HCT116 (cell line): Measurements from ENCODE around the gene LRRC34. TPM values are rescaled to one million over a fixed set of nuclear protein-coding genes. Genes with fewer than 3 reads are reported as not detected.

Experiments used
- ATAC-seq: fragments of 200-7000 bp; cut with Tn5 transposase; 2 replicates; pipeline ENCODE4 v1.9.1; 2020; ENCODE audit warnings: mild to moderate bottlenecking, moderate library complexity
- BruUV-seq: library from RNA; stranded (reverse); fragments of 400-500 nt; replicated peaks from 2 replicates; lab custom pipeline; 2021; lab: Mats Ljungman, UMichigan
- CTCF ChIA-PET: fragments of 300-600 bp; sonication (Branson Sonifier 250); formaldehyde crosslinking; loops from one replicate; lab custom pipeline; 2021; ENCODE audit warnings: antibody characterized with exemption; lab: Charles Lee
- POLR2A ChIA-PET: fragments of 300-600, 350-600 bp; sonication (Branson Sonifier 250); formaldehyde crosslinking; loops from one replicate; lab custom pipeline; 2021; ENCODE audit warnings: antibody characterized with exemption; lab: Charles Lee
- RAD21 ChIA-PET, 2 experiments: fragments of 300-600 bp; sonication (Branson Sonifier 250); formaldehyde crosslinking; loops; one replicate each; lab custom pipeline; 2023; ENCODE audit warnings: low total read pairs in 2 of 2; ENCODE audit not compliant: uncharacterized antibody in 2 of 2, unreplicated experiment in 2 of 2, low non-redundant PET in 1 of 2; lab: Charles Lee
- DNase-seq: peaks from one replicate; pipeline ENCODE4 v3.0.0-alpha.2; 2010; ENCODE audit warnings: low read depth, low spot score
- H2AFZ ChIP-seq: fragments of 200-600 bp; shearing (Covaris generic), sonication (generic); 2 replicates; pipeline ENCODE4 v1.6.1; 2017; ENCODE audit warnings: low read depth, mixed run types, mixed read lengths, antibody characterized with exemption, low read length; ENCODE audit not compliant: poor library complexity, severe bottlenecking
- H3K27ac ChIP-seq: 2 replicates; pipeline ENCODE4 v1.5.1; 2012; ENCODE audit warnings: low read depth, low read length
- H3K27me3 ChIP-seq: fragments of 200-600 bp; sonication (generic); 2 replicates; pipeline ENCODE4 v1.6.1; 2016; ENCODE audit warnings: mixed run types, low read length, mixed read lengths; ENCODE audit not compliant: insufficient read depth
- H3K36me3 ChIP-seq, 2 experiments: fragments of 200-500 bp in 1 of 2; fragments of 200-600 bp in 1 of 2; sonication (Bioruptor generic) in 1 of 2; sonication (generic) in 1 of 2; 2 replicates each; pipeline versions ENCODE4 v1.5.1 to v1.6.1; 2014 to 2016; ENCODE audit warnings: low read length in 2 of 2, inconsistent platforms in 1 of 2, mixed read lengths in 1 of 2, mixed run types in 1 of 2; ENCODE audit not compliant: insufficient read depth in 2 of 2, control insufficient read depth in 1 of 2
- H3K4me1 ChIP-seq, 2 experiments: fragments of 200-600 bp in 1 of 2; sonication (generic) in 1 of 2; 2 replicates each; pipeline versions ENCODE4 v1.5.1 to v1.6.1; 2012 to 2017; ENCODE audit warnings: low read length in 2 of 2, inconsistent platforms in 1 of 2, mild to moderate bottlenecking in 1 of 2, mixed read lengths in 1 of 2, mixed run types in 1 of 2, moderate library complexity in 1 of 2; ENCODE audit not compliant: insufficient read depth in 2 of 2, control insufficient read depth in 1 of 2
- H3K4me2 ChIP-seq: fragments of 200-600 bp; sonication (generic); 2 replicates; pipeline ENCODE4 v1.6.1; 2017; ENCODE audit warnings: mixed run types, low read length, mixed read lengths
- H3K4me3 ChIP-seq, 2 experiments: fragments of 200-600 bp in 1 of 2; sonication (generic) in 1 of 2; replicated peaks in 1 of 2; 2 replicates each; pipeline ENCODE4 v1.5.1; 2011 to 2016; ENCODE audit warnings: low read length in 2 of 2, control low read depth in 1 of 2, low read depth in 1 of 2, mild to moderate bottlenecking in 1 of 2, mixed read lengths in 1 of 2, mixed run types in 1 of 2
- H3K79me2 ChIP-seq: fragments of 200-600 bp; sonication (generic); 2 replicates; pipeline ENCODE4 v1.6.1; 2017; ENCODE audit warnings: mild to moderate bottlenecking, mixed run types, low read length, moderate library complexity, mixed read lengths; ENCODE audit not compliant: insufficient read depth
- H3K9ac ChIP-seq: fragments of 200-600 bp; sonication (generic); 2 replicates; pipeline ENCODE4 v1.6.1; 2016; ENCODE audit warnings: low read length, mixed read lengths
- H3K9me2 ChIP-seq: fragments of 200-600 bp; sonication (generic), shearing (Covaris generic); 2 replicates; pipeline ENCODE4 v1.6.1; 2017; ENCODE audit warnings: mixed run types, mild to moderate bottlenecking, moderate library complexity; ENCODE audit not compliant: insufficient read depth
- H3K9me3 ChIP-seq, 2 experiments: fragments of 200-500 bp in 1 of 2; fragments of 200-600 bp in 1 of 2; sonication (Bioruptor generic) in 1 of 2; sonication (generic) in 1 of 2; 2 replicates each; pipeline ENCODE4 v1.6.1; 2014 to 2017; ENCODE audit warnings: low read length in 2 of 2, mixed read lengths in 2 of 2, inconsistent platforms in 1 of 2, low read depth in 1 of 2, mild to moderate bottlenecking in 1 of 2, mixed run types in 1 of 2, moderate library complexity in 1 of 2; ENCODE audit not compliant: control insufficient read depth in 1 of 2, insufficient read depth in 1 of 2
- H4K20me1 ChIP-seq: fragments of 200-600 bp; sonication (generic), shearing (Covaris generic); 2 replicates; pipeline ENCODE4 v1.6.1; 2017; ENCODE audit warnings: mixed run types, mild to moderate bottlenecking, moderate library complexity; ENCODE audit not compliant: insufficient read depth
- CEBPB ChIP-seq: IDR thresholded peaks from 2 replicates; pipeline ENCODE4 v1.6.1; 2012; ENCODE audit warnings: low read depth
- EGR1 ChIP-seq: IDR thresholded peaks from 2 replicates; pipeline ENCODE4 v1.6.1; 2012; ENCODE audit warnings: low read depth
- EZH2phosphoT487 ChIP-seq: fragments of 200-600 bp; IDR thresholded peaks from 2 replicates; pipeline ENCODE4 v1.6.1; 2018; ENCODE audit warnings: antibody characterized with exemption, borderline replicate concordance
- FOSL1 ChIP-seq: IDR thresholded peaks from 2 replicates; pipeline ENCODE4 v1.6.1; 2012; ENCODE audit warnings: low read depth
- MAX ChIP-seq: IDR thresholded peaks from 2 replicates; pipeline ENCODE4 v1.6.1; 2012
- POLR2A ChIP-seq: IDR thresholded peaks from 2 replicates; pipeline ENCODE4 v1.7.0; 2011; ENCODE audit warnings: borderline replicate concordance; ENCODE audit not compliant: insufficient read depth, insufficient read length; ENCODE audit errors: extremely low read depth
- YY1 ChIP-seq: IDR thresholded peaks from 2 replicates; pipeline ENCODE4 v1.6.1; 2011; ENCODE audit warnings: low read length, low read depth, moderate library complexity, mild to moderate bottlenecking; ENCODE audit not compliant: insufficient replicate concordance; ENCODE audit errors: extremely low read depth
- intact Hi-C: fragments of 100-400 bp; cut with micrococcal nuclease; formaldehyde crosslinking; loops from 2 replicates; pipeline ENCODE4 v1.10.0; 2022
- total RNA-seq: library from RNA; stranded (reverse); gene quantifications from one replicate; pipeline ENCODE4 v1.2.1, GENCODE V29; 2021; ENCODE audit not compliant: unreplicated experiment

Gene LRRC34
- total RNA-seq, 1 experiment from 2014 or later, result not detected

- H3K9me3 ChIP-seq, result no peaks in the 10 kb centered on the region
- RAD21 ChIA-PET, result no interaction called here
- H2AFZ ChIP-seq, result no peak overlapping the region
- H3K4me2 ChIP-seq, result peak overlapping the region; percentile 97
- no peaks in the 10 kb centered on the region for H4K20me1 ChIP-seq
- ATAC-seq (peak; percentile 69), DNase-seq (peak; percentile 75)
- POLR2A ChIA-PET, result interaction anchor here (0.9 to 1.6 kb wide), 2 partner anchors 8 to 9 kb away, joined by 4 to 10 read pairs; partner anchors contain the start of gene TERC
- H3K4me3 ChIP-seq, result peak overlapping the region; percentile 94 to 99
- peaks cover 3 to 15% of the 10 kb centered on the region in 2 experiments; a peak in 1 of 4 replicates for H3K4me1 ChIP-seq
- H3K36me3 ChIP-seq, result peaks cover 14 to 15% of the 10 kb centered on the region in 2 experiments; a peak in 3 of 4 replicates
- CTCF ChIA-PET, result interaction anchor here (0.9 kb wide), 1 partner anchor 9 kb away, joined by 5 read pairs; no protein-coding TSS in a partner anchor
- H3K27me3 ChIP-seq, result no peaks in the 10 kb centered on the region
- no peak for TF ChIP-seq MAX
- TF ChIP-seq CEBPB, result no peak
- TF ChIP-seq YY1, result peak; percentile 17
- no peak for TF ChIP-seq FOSL1
- no peak for TF ChIP-seq EGR1
- no peaks in the 10 kb centered on the region for H3K9me2 ChIP-seq
- intact Hi-C loops, result loop anchor here (1.0 to 2.0 kb wide), 2 partner anchors 8 to 584 kb away; partner anchors contain the start of gene SKIL
- no TSS peak for BruUV-seq
- peaks cover 43% of the 10 kb centered on the region for H3K79me2 ChIP-seq
- H3K9ac ChIP-seq, result peak overlapping the region; percentile 96
- peak overlapping the region; percentile 92 for H3K27ac ChIP-seq
Measured at GRCh38 chr3:169772305-169772896, 40.3 kb downstream of the LRRC34 start.

- ATAC-seq (no peak), DNase-seq (peak; percentile 65)
- Histone ChIP-seq H3K9me3 (no peaks in the 10 kb centered on the region), H3K27me3 (no peaks in the 10 kb centered on the region), H3K9me2 (no peaks in the 10 kb centered on the region), H3K27ac (peak overlapping the region; percentile 92), H4K20me1 (no peaks in the 10 kb centered on the region), H3K79me2 (peaks cover 37% of the 10 kb centered on the region), H3K4me3 (peak overlapping the region; percentile 94 to 99), H2AFZ (peak overlapping the region; percentile 73), H3K4me1 (peaks cover 3 to 15% of the 10 kb centered on the region in 2 experiments; a peak in 1 of 4 replicates), H3K36me3 (peaks cover 10 to 12% of the 10 kb centered on the region in 2 experiments; a peak in 3 of 4 replicates), H3K9ac (peak overlapping the region; percentile 96), H3K4me2 (peak overlapping the region; percentile 97)
- ChIA-PET CTCF (interaction anchor here (0.9 kb wide), 1 partner anchor 9 kb away, joined by 5 read pairs; no protein-coding TSS in a partner anchor), RAD21 (no interaction called here), POLR2A (interaction anchor here (0.9 kb wide), 1 partner anchor 9 kb away, joined by 4 read pairs; no protein-coding TSS in a partner anchor)
- intact Hi-C loops, result loop anchor here (1.0 to 2.0 kb wide), 2 partner anchors 7 to 585 kb away; partner anchors contain the start of gene SKIL
- no peak for TF ChIP-seq EZH2phosphoT487
- TF ChIP-seq POLR2A, result peak; percentile 11
- BruUV-seq, result no TSS peak
Measured at GRCh38 chr3:169771497-169772304, 41.0 kb downstream of the LRRC34 start.
